SU-DHL-6 (cell line): ENCODE results near the gene SKAP2.

ENCODE experiments used
- H2AFZ ChIP-seq: fragments of 200-600 bp; sonication (generic); 2 replicates; pipeline ENCODE4 v1.6.1; 2014; ENCODE audit warnings: low read depth, mild to moderate bottlenecking, moderate library complexity, mixed read lengths, antibody characterized with exemption, low read length; ENCODE audit not compliant: severe bottlenecking
- H3F3A ChIP-seq: fragments of 200-600 bp; shearing (Covaris generic); 2 replicates; pipeline ENCODE4 v1.6.0; 2016; ENCODE audit warnings: antibody characterized with exemption, mild to moderate bottlenecking; ENCODE audit not compliant: insufficient read depth
- H3K27ac ChIP-seq: fragments of 200-600 bp; sonication (generic); 2 replicates; pipeline ENCODE4 v1.5.1; 2016; ENCODE audit warnings: low read depth, mild to moderate bottlenecking, low read length, moderate library complexity, mixed read lengths
- H3K27me3 ChIP-seq: fragments of 200-600 bp; sonication (generic), shearing (Covaris generic); 2 replicates; pipeline ENCODE4 v1.6.0; 2014; ENCODE audit warnings: mild to moderate bottlenecking, low read length
- H3K36me3 ChIP-seq: fragments of 200-600 bp; sonication (generic); 2 replicates; pipeline ENCODE4 v1.6.1; 2014; ENCODE audit warnings: mild to moderate bottlenecking, low read length, mixed read lengths
- H3K4me2 ChIP-seq: fragments of 300-600, 200-600 bp; shearing (Covaris generic), sonication (generic); 2 replicates; pipeline ENCODE4 v1.6.0; 2014; ENCODE audit warnings: low read length, low read depth, mild to moderate bottlenecking; ENCODE audit not compliant: poor library complexity, severe bottlenecking
- H3K4me3 ChIP-seq: fragments of 200-600 bp; sonication (generic); 2 replicates; pipeline ENCODE4 v1.5.1; 2014; ENCODE audit warnings: antibody characterized with exemption, low read length, mild to moderate bottlenecking, mixed read lengths; ENCODE audit not compliant: insufficient read depth, poor library complexity, severe bottlenecking
- H3K79me2 ChIP-seq: fragments of 200-600 bp; sonication (generic); 2 replicates; pipeline ENCODE4 v1.6.1; 2014; ENCODE audit warnings: mild to moderate bottlenecking, low read length, moderate library complexity; ENCODE audit not compliant: insufficient read depth
- H3K9ac ChIP-seq: fragments of 200-600 bp; sonication (generic); 2 replicates; pipeline ENCODE4 v1.7.0; 2014; ENCODE audit warnings: mild to moderate bottlenecking, low read length
- H3K9me2 ChIP-seq: fragments of 200-600 bp; sonication (generic); replicated peaks from 2 replicates; pipeline ENCODE4 v1.6.1; 2014; ENCODE audit warnings: low read length; ENCODE audit not compliant: insufficient read depth
- H3K9me3 ChIP-seq: fragments of 200-600 bp; sonication (generic); 2 replicates; pipeline ENCODE4 v1.6.1; 2014; ENCODE audit warnings: low read length, mixed read lengths; ENCODE audit not compliant: insufficient read depth
- H4K20me1 ChIP-seq: fragments of 200-600 bp; sonication (generic); 2 replicates; pipeline ENCODE4 v1.6.1; 2014; ENCODE audit warnings: low read depth, mild to moderate bottlenecking, antibody characterized with exemption, low read length, moderate library complexity, mixed read lengths
- CTCF ChIP-seq: fragments of 200-600 bp; sonication (generic); IDR thresholded peaks from one replicate; pipeline ENCODE4 v1.5.1; 2017; ENCODE audit warnings: antibody characterized with exemption, mild to moderate bottlenecking, low read length, moderate library complexity; ENCODE audit not compliant: insufficient read depth, poor library complexity, severe bottlenecking
- EZH2phosphoT487 ChIP-seq: fragments of 200-600 bp; sonication (generic), shearing (Covaris generic); conservative IDR thresholded peaks from 2 replicates; pipeline ENCODE4 v1.6.1; 2018; ENCODE audit warnings: mild to moderate bottlenecking, antibody characterized with exemption, low read length, moderate library complexity, mixed read lengths

Gene SKAP2

GRCh38 chr7:26626156-26626555 lies 238.2 kb downstream of the SKAP2 start:
- TF ChIP-seq EZH2phosphoT487, result no peak
- TF ChIP-seq CTCF, result no peak
- Histone ChIP-seq H3F3A (no peaks in the 10 kb centered on the region), H3K79me2 (no peaks in the 10 kb centered on the region), H3K9me3 (no peaks in the 10 kb centered on the region), H3K4me3 (no peak overlapping the region), H3K4me2 (no peak overlapping the region), H3K36me3 (no peaks in the 10 kb centered on the region), H3K9ac (no peak overlapping the region), H3K27me3 (no peaks in the 10 kb centered on the region), H3K9me2 (no peaks in the 10 kb centered on the region), H2AFZ (no peak overlapping the region), H3K27ac (no peak overlapping the region), H4K20me1 (no peaks in the 10 kb centered on the region)

GRCh38 chr7:26625286-26625685 lies 239.1 kb downstream of the SKAP2 start:
- TF ChIP-seq EZH2phosphoT487 (no peak), CTCF (no peak)
- H3K27ac ChIP-seq, result no peak overlapping the region
- no peaks in the 10 kb centered on the region for H3K36me3 ChIP-seq
- no peaks in the 10 kb centered on the region for H3K79me2 ChIP-seq
- H2AFZ ChIP-seq, result no peak overlapping the region
- no peak overlapping the region for H3K9ac ChIP-seq
- no peaks in the 10 kb centered on the region for H3K9me3 ChIP-seq
- H3K27me3 ChIP-seq, result no peaks in the 10 kb centered on the region
- no peaks in the 10 kb centered on the region for H4K20me1 ChIP-seq
- H3K4me3 ChIP-seq, result no peak overlapping the region
- H3K4me2 ChIP-seq, result no peak overlapping the region
- no peaks in the 10 kb centered on the region for H3F3A ChIP-seq
- H3K9me2 ChIP-seq, result no peaks in the 10 kb centered on the region

- H2AFZ ChIP-seq, result no peak overlapping the region
- H3K27me3 ChIP-seq, result no peaks in the 10 kb centered on the region
- H4K20me1 ChIP-seq, result no peaks in the 10 kb centered on the region
- no peak for TF ChIP-seq EZH2phosphoT487
- TF ChIP-seq CTCF, result no peak
- H3K4me3 ChIP-seq, result no peak overlapping the region
- H3K9me2 ChIP-seq, result no peaks in the 10 kb centered on the region
- H3F3A ChIP-seq, result no peaks in the 10 kb centered on the region
- no peak overlapping the region for H3K4me2 ChIP-seq
- H3K9ac ChIP-seq, result no peak overlapping the region
- H3K36me3 ChIP-seq, result no peaks in the 10 kb centered on the region
- H3K79me2 ChIP-seq, result no peaks in the 10 kb centered on the region
- no peak overlapping the region for H3K27ac ChIP-seq
- no peaks in the 10 kb centered on the region for H3K9me3 ChIP-seq
Measured at GRCh38 chr7:26624839-26625238, 239.6 kb downstream of the SKAP2 start.
